Measurements from ENCODE around the gene WAS. TPM values are rescaled to one million over a fixed set of nuclear protein-coding genes. Genes with fewer than 3 reads are reported as not detected.
"Not testable (repeated sequence)": the region's sequence is repeated elsewhere in the genome, so short reads cannot be mapped to it uniquely, and the experiment has no call there.

The WAS gene
- total RNA-seq, 4 donors from 2014 or later, result 1.8 to 2.7 (median 2.5) TPM

DNA sequence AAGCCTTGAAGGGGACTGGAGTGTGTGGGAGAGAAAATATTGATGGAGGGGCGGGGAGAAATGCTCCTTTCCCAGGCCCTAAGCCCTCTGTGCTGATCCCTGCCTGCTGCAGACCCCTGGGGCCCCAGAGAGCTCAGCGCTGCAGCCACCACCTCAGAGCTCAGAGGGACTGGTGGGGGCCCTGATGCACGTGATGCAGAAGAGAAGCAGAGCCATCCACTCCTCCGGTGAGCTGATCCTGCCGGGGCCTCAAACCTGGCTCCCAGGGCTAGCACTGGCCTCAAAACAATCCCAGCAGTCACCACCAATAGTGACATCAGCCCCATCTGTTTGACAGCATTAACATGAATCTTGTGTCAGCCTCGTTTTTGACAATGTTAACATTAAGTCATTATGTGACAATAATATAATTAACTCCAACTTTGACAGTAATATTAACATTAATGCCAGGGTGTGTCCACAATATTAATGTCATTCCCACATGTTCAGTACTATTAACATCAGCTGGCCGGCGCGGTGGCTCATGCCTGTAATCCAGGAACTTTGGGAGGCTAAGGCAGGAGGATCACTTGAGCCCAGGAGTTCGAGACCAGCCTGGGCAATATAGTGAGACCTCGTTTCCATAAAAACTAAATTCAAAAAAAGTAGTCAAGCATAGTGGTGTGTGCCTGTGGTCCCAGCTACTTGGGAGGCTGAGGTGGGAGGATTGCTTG is 5.8 kb downstream of the WAS start:
- H3K36me3 ChIP-seq, result no peaks in the 10 kb centered on the region
- TF ChIP-seq POLR2A (IDR thresholded peaks at IDR 0.05), result no peak
- TF ChIP-seq, protein P1, sequence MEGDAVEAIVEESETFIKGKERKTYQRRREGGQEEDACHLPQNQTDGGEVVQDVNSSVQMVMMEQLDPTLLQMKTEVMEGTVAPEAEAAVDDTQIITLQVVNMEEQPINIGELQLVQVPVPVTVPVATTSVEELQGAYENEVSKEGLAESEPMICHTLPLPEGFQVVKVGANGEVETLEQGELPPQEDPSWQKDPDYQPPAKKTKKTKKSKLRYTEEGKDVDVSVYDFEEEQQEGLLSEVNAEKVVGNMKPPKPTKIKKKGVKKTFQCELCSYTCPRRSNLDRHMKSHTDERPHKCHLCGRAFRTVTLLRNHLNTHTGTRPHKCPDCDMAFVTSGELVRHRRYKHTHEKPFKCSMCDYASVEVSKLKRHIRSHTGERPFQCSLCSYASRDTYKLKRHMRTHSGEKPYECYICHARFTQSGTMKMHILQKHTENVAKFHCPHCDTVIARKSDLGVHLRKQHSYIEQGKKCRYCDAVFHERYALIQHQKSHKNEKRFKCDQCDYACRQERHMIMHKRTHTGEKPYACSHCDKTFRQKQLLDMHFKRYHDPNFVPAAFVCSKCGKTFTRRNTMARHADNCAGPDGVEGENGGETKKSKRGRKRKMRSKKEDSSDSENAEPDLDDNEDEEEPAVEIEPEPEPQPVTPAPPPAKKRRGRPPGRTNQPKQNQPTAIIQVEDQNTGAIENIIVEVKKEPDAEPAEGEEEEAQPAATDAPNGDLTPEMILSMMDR (IDR thresholded peaks at IDR 0.05 in 4 of 5, conservative IDR thresholded peaks at IDR 0.05 in 1 of 5), result no peak
- H3K9me3 ChIP-seq, result no peaks in the 10 kb centered on the region
- DNase-seq, result no peak
- H3K4me1 ChIP-seq, result no peaks in the 10 kb centered on the region
- in situ Hi-C loops (cut with MboI; ENCODE audit: low sequenced_read_pairs in 4 of 4), result no loop called here
- no peak for ATAC-seq
- H3K4me3 ChIP-seq, result no peak overlapping the region
- no peak overlapping the region for H3K27ac ChIP-seq
- peaks cover 0 to 3% (median 0%) of the 10 kb centered on the region in 3 donors for H3K27me3 ChIP-seq
- intact Hi-C loops (cut with DNase I; ENCODE audit: low total_unique reads), result no loop called here

DNA sequence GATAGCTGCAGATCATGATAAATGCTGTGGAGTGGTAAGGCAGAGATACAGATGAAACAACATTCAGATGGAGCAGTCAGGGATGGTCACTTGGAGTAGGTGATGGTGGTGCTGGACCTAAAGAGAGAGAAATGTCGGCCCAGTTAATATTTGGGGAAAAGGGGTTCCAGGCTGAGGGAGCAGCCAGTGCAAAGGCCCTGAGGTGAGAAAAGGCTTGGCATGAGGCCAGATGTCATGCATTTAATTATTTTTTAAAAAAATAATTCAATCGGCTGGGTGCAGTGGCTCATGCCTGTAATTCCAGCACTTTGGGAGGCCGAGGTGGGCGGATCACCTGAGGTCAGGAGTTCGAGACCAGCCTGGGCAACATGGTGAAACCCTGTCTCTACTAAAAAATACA is 8.1 kb downstream of the WAS start:
- H3K4me1 ChIP-seq; H3K9me3 ChIP-seq; intact Hi-C loops (cut with DNase I; ENCODE audit: low total_unique reads); DNase-seq; in situ Hi-C loops (cut with MboI; ENCODE audit: low sequenced_read_pairs in 4 of 4); H3K4me3 ChIP-seq; H3K27me3 ChIP-seq; ATAC-seq; H3K27ac ChIP-seq; H3K36me3 ChIP-seq: not testable (repeated sequence)

DNA sequence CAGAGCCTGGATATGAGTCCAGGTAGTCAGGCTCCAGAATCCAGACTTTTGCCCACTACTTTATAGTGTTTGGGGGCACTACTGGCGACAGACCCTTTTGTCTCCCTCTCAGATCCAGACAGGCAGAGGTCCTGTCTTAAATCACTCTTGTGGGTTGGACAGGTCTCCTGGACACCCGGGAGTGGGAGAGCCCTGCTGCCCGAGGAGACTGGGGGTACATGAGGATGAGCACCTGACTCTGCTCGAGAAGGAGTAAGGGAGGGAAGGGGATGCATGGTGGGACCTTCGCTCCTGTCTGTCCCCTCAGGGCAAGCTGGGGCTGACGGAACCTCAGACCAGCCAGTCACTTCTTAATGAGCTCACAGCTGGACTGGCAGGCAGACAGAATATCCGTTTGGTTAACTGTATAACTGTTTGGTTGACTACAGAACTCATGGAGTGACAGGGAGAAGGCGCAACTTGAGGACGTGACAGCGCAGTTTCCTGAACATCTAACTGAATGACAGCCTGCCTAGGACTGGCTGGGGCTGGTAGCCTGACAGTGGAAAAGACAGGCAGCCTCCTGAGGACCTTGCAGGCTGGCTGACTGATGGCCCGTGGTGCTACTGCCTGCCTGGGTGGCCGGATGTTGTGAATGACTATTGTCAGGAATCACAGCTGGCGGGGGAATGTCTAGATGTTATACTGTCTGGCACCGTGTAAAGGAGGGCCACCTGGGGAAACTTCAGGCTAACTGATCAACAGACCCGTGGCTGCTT is 11.4 kb downstream of the WAS start:
- Histone ChIP-seq H3K27me3 (peaks cover 0 to 3% (median 0%) of the 10 kb centered on the region in 3 donors), H3K36me3 (no peaks in the 10 kb centered on the region), H3K4me1 (no peaks in the 10 kb centered on the region), H3K9me3 (no peaks in the 10 kb centered on the region), H3K4me3 (peak overlapping the region in 3 of 4 donors; percentile 61 to 66 (median 61)), H3K27ac (peak overlapping the region; percentile 91 to 96 (median 95))
- in situ Hi-C loops (cut with MboI; ENCODE audit: low sequenced_read_pairs in 4 of 4) (no loop called here), intact Hi-C loops (cut with DNase I; ENCODE audit: low total_unique reads) (no loop called here)
- ATAC-seq, result no peak
- no peak for TF ChIP-seq POLR2A (IDR thresholded peaks at IDR 0.05)
- TF ChIP-seq, protein P1 (IDR thresholded peaks at IDR 0.05 in 4 of 5, conservative IDR thresholded peaks at IDR 0.05 in 1 of 5), result no peak
- no peak for DNase-seq

DNA sequence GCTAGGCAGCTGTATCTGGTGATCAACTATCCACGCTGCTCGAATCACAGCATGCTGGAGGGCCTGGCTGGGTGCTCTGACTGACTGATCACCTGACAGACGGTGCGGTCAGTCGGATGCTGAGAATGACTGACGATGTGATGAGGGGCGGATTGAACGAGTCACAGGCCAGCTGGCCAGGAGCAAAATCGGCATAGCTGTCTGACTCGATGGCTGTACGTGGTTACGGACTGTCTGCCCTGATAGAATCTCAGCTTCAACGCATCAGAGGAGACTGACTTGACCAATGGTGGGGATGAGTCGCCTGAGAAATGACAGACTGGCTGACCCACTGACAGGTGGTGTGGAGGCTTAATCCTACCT is 11.9 kb downstream of the WAS start:
- peaks cover 0 to 3% (median 0%) of the 10 kb centered on the region in 3 donors for H3K27me3 ChIP-seq
- peaks cover 0 to under 1% of the 10 kb centered on the region in 2 donors for H3K36me3 ChIP-seq
- no peaks in the 10 kb centered on the region for H3K9me3 ChIP-seq
- intact Hi-C loops (cut with DNase I; ENCODE audit: low total_unique reads) (no loop called here), in situ Hi-C loops (cut with MboI; ENCODE audit: low sequenced_read_pairs in 4 of 4) (no loop called here)
- DNase-seq (peak in 1 of 2 donors; percentile 22), ATAC-seq (peak in 1 of 2 donors; percentile 15)
- H3K27ac ChIP-seq, result peak overlapping the region; percentile 91 to 96 (median 95)
- TF ChIP-seq, protein P1 (IDR thresholded peaks at IDR 0.05 in 4 of 5, conservative IDR thresholded peaks at IDR 0.05 in 1 of 5), result no peak
- TF ChIP-seq POLR2A (IDR thresholded peaks at IDR 0.05), result no peak
- H3K4me1 ChIP-seq, result no peaks in the 10 kb centered on the region
- peak overlapping the region; percentile 60 to 66 (median 61) for H3K4me3 ChIP-seq

DNA sequence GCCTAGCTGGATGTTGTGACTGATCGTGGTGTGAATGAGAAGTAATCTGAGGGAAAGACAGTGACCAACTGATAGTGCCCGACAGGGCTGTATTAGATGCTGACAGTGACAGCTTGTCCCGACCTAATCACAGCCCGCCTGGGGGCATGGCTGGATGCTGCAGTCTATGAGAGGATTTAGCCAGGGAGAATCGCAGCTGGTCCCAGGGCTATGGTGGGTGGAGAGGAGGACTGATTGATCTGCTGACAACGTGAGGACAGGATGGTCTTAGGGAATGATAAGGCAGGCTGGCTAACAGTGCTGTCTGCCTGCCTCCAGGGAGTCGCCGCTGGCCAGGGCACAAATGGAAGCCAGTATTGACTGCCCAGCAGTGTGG is 12.3 kb downstream of the WAS start:
- peak overlapping the region; percentile 60 to 66 (median 61) for H3K4me3 ChIP-seq
- peak overlapping the region; percentile 91 to 96 (median 95) for H3K27ac ChIP-seq
- H3K36me3 ChIP-seq, result peaks cover 0 to 5% of the 10 kb centered on the region in 2 donors
- H3K9me3 ChIP-seq, result no peaks in the 10 kb centered on the region
- no peak for TF ChIP-seq POLR2A (IDR thresholded peaks at IDR 0.05)
- TF ChIP-seq, protein P1 (IDR thresholded peaks at IDR 0.05 in 4 of 5, conservative IDR thresholded peaks at IDR 0.05 in 1 of 5), result no peak
- intact Hi-C loops (cut with DNase I; ENCODE audit: low total_unique reads) (loop anchor here (1.0 kb wide), 3 partner anchors 20 to 105 kb away; no protein-coding TSS in a partner anchor), in situ Hi-C loops (cut with MboI; ENCODE audit: low sequenced_read_pairs in 4 of 4) (no loop called here)
- no peaks in the 10 kb centered on the region for H3K4me1 ChIP-seq
- ATAC-seq, result peak; percentile 47 to 58
- no peak for DNase-seq
- H3K27me3 ChIP-seq, result peaks cover 0 to 3% (median 0%) of the 10 kb centered on the region in 3 donors
